GM12801 (cell line): ENCODE results near the gene ZNF536.

ENCODE experiments used
- CTCF ChIP-seq: IDR thresholded peaks from one replicate; pipeline ENCODE4 v1.5.1; 2011; ENCODE audit warnings: control low read depth; ENCODE audit not compliant: insufficient read length; ENCODE audit errors: extremely low read depth

ZNF536 gene

GRCh38 chr19:30530751-30531150 is 158.6 kb downstream of the ZNF536 start:
- no peak for TF ChIP-seq CTCF

GRCh38 chr19:30535011-30535410 is 162.8 kb downstream of the ZNF536 start:
- no peak for TF ChIP-seq CTCF

GRCh38 chr19:30536975-30537374 is 164.8 kb downstream of the ZNF536 start:
- TF ChIP-seq CTCF: no peak

GRCh38 chr19:30539315-30539714 is 167.1 kb downstream of the ZNF536 start:
- no peak for TF ChIP-seq CTCF

- TF ChIP-seq CTCF: no peak
These were observed 167.8 kb downstream of the ZNF536 start for GRCh38 chr19:30539981-30540380.

GRCh38 chr19:30540761-30541160 is 168.6 kb downstream of the ZNF536 start:
- no peak for TF ChIP-seq CTCF

GRCh38 chr19:30541575-30541974 is 169.4 kb downstream of the ZNF536 start:
- TF ChIP-seq CTCF: no peak

GRCh38 chr19:30543243-30543945 is 171.2 kb downstream of the ZNF536 start:
- no peak for TF ChIP-seq CTCF
